PC-9 (cell line): ENCODE measurements around the gene HNRNPUL2. TPM values are rescaled to one million over a fixed set of nuclear protein-coding genes. Genes with fewer than 3 reads are reported as not detected.

Experiments
- BruUV-seq: library from RNA; stranded (reverse); fragments of 400-500 nt; replicated peaks from 2 replicates; lab custom pipeline; 2021; lab: Mats Ljungman, UMichigan
- CTCF ChIA-PET: fragments of 300-600 bp; sonication (Branson Sonifier 250); formaldehyde crosslinking; loops from one replicate; lab custom pipeline; 2022; ENCODE audit warnings: antibody characterized with exemption; lab: Charles Lee
- POLR2A ChIA-PET: fragments of 300-600 bp; sonication (Branson Sonifier 250); formaldehyde crosslinking; loops from one replicate; lab custom pipeline; 2022; ENCODE audit warnings: antibody characterized with exemption; ENCODE audit not compliant: unreplicated experiment; lab: Charles Lee
- DNase-seq, 2 experiments: peaks; one replicate each; pipeline versions ENCODE4 v3.0.0 to v3.0.0-alpha.2; 2015 to 2022; ENCODE audit warnings: mixed read lengths in 1 of 2
- H2AFZ ChIP-seq: fragments of 200-600 bp; sonication (generic); 2 replicates; pipeline ENCODE4 v1.8.1; 2017; ENCODE audit warnings: antibody characterized with exemption
- H3F3A ChIP-seq: fragments of 200-600 bp; sonication (generic); 2 replicates; pipeline ENCODE4 v1.8.1; 2017; ENCODE audit warnings: antibody characterized with exemption, mild to moderate bottlenecking, low read depth; ENCODE audit not compliant: insufficient read depth
- H3K27ac ChIP-seq: fragments of 200-600 bp; sonication (generic); 2 replicates; pipeline ENCODE4 v1.6.1; 2016; ENCODE audit warnings: mixed run types
- H3K27me3 ChIP-seq: fragments of 200-600 bp; sonication (generic); 2 replicates; pipeline ENCODE4 v1.6.1; 2016; ENCODE audit warnings: low read depth, mixed run types; ENCODE audit not compliant: insufficient read depth
- H3K36me3 ChIP-seq: fragments of 200-600 bp; sonication (generic); 2 replicates; pipeline ENCODE4 v1.6.1; 2016; ENCODE audit warnings: low read depth, mixed run types
- H3K4me1 ChIP-seq: fragments of 200-600 bp; sonication (generic); replicated peaks from 2 replicates; pipeline ENCODE4 v1.6.1; 2016; ENCODE audit warnings: mixed run types; ENCODE audit not compliant: insufficient read depth
- H3K4me2 ChIP-seq: fragments of 200-600 bp; sonication (generic); 2 replicates; pipeline ENCODE4 v1.6.1; 2017; ENCODE audit warnings: mixed run types
- H3K4me3 ChIP-seq: fragments of 200-600 bp; sonication (generic); 2 replicates; pipeline ENCODE4 v1.6.1; 2016; ENCODE audit warnings: mixed run types
- H3K79me2 ChIP-seq: fragments of 200-600 bp; sonication (generic); 2 replicates; pipeline ENCODE4 v1.6.1; 2017; ENCODE audit warnings: low read depth, mixed run types
- H3K9me2 ChIP-seq: fragments of 200-600 bp; sonication (generic); 2 replicates; pipeline ENCODE4 v1.8.1; 2017; ENCODE audit warnings: mild to moderate bottlenecking; ENCODE audit not compliant: insufficient read depth
- H3K9me3 ChIP-seq: fragments of 200-600 bp; sonication (generic); 2 replicates; pipeline ENCODE4 v1.8.1; 2016; ENCODE audit warnings: low read depth; ENCODE audit not compliant: insufficient read depth
- H4K20me1 ChIP-seq: fragments of 200-600 bp; sonication (generic); 2 replicates; pipeline ENCODE4 v1.8.1; 2017; ENCODE audit not compliant: insufficient read depth
- EZH2 ChIP-seq: fragments of 200-600 bp; sonication (generic); IDR thresholded peaks from 2 replicates; pipeline ENCODE4 v1.8.0; 2017; ENCODE audit warnings: antibody characterized with exemption, low read depth
- intact Hi-C: fragments of 100-400 bp; cut with micrococcal nuclease; formaldehyde crosslinking; loops from one replicate; pipeline ENCODE4 v1.10.0; 2022; ENCODE audit not compliant: unreplicated experiment
- total RNA-seq: library from RNA; stranded (reverse); gene quantifications from 2 replicates; pipeline ENCODE4 v1.2.3, GENCODE V29; 2021
- TF ChIP-seq, protein P1 (sequence below): fragments of 200-600 bp; sonication (generic); conservative IDR thresholded peaks from 2 replicates; pipeline ENCODE4 v1.6.1; 2017; ENCODE audit warnings: mixed run types, antibody characterized with exemption, mild to moderate bottlenecking, moderate library complexity

HNRNPUL2 gene
- total RNA-seq, 1 experiment from 2014 or later: 76.9 TPM

DNA sequence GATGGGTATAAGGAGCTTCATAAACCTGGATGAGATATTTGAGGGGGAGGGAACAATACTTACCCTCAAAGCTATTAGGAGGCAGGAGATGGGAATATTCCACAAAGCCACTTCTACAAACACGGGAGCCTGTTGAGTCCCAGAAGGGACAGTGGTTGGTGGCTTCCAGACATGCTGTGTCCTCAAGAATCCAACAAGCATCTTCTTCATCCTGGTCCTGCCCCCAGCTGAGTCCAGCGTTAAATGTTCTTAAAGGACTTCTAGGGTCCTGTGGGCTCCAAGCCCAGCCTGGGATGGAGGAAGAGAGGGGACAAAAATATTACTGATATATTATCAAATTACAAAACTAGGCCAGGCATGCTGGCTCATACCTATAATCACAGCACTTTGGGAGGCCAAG is 59.8 kb downstream of the HNRNPUL2 start:
- peak overlapping the region; percentile 98 for H3K4me2 ChIP-seq
- H3K36me3 ChIP-seq: peaks cover 24% of the 10 kb centered on the region
- intact Hi-C loops: loop anchor here (5.0 kb wide), 3 partner anchors 45 to 125 kb away; partner anchors contain the start of genes B3GAT3 and TUT1
- no peak for TF ChIP-seq EZH2
- TF ChIP-seq, protein P1, sequence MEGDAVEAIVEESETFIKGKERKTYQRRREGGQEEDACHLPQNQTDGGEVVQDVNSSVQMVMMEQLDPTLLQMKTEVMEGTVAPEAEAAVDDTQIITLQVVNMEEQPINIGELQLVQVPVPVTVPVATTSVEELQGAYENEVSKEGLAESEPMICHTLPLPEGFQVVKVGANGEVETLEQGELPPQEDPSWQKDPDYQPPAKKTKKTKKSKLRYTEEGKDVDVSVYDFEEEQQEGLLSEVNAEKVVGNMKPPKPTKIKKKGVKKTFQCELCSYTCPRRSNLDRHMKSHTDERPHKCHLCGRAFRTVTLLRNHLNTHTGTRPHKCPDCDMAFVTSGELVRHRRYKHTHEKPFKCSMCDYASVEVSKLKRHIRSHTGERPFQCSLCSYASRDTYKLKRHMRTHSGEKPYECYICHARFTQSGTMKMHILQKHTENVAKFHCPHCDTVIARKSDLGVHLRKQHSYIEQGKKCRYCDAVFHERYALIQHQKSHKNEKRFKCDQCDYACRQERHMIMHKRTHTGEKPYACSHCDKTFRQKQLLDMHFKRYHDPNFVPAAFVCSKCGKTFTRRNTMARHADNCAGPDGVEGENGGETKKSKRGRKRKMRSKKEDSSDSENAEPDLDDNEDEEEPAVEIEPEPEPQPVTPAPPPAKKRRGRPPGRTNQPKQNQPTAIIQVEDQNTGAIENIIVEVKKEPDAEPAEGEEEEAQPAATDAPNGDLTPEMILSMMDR: no peak
- peaks cover 83% of the 10 kb centered on the region for H3F3A ChIP-seq
- H4K20me1 ChIP-seq: no peaks in the 10 kb centered on the region; the same call in none of the 2 replicates
- CTCF ChIA-PET: no interaction called here
- peak overlapping the region; percentile 72 for H3K27ac ChIP-seq
- H3K79me2 ChIP-seq: peaks cover 80% of the 10 kb centered on the region
- peak overlapping the region; percentile 88; the same call in 1 of the 2 replicates for H3K4me3 ChIP-seq
- DNase-seq: no peak
- no TSS peak for BruUV-seq
- no peaks in the 10 kb centered on the region for H3K9me3 ChIP-seq
- POLR2A ChIA-PET: interaction anchor here (0.5 to 0.7 kb wide), 6 partner anchors 14 to 249 kb away, joined by 3 to 8 read pairs (median 4); partner anchors contain the start of genes INTS5 and SCGB1A1
- H3K4me1 ChIP-seq: peaks cover 41% of the 10 kb centered on the region
- no peak overlapping the region for H2AFZ ChIP-seq
- no peaks in the 10 kb centered on the region for H3K9me2 ChIP-seq
- H3K27me3 ChIP-seq: no peaks in the 10 kb centered on the region

GRCh38 chr11:62666259-62666926 is 60.9 kb downstream of the HNRNPUL2 start:
- no peaks in the 10 kb centered on the region for H3K9me3 ChIP-seq
- peaks cover 24% of the 10 kb centered on the region for H3K36me3 ChIP-seq
- peaks cover 41% of the 10 kb centered on the region for H3K4me1 ChIP-seq
- no TSS peak for BruUV-seq
- intact Hi-C loops: loop anchor here (5.0 kb wide), 3 partner anchors 44 to 124 kb away; partner anchors contain the start of genes B3GAT3 and TUT1
- TF ChIP-seq, protein P1: no peak
- H3K27ac ChIP-seq: peak overlapping the region; percentile 72
- H3K79me2 ChIP-seq: peaks cover 72% of the 10 kb centered on the region
- H3K9me2 ChIP-seq: no peaks in the 10 kb centered on the region
- peak overlapping the region; percentile 98 for H3K4me2 ChIP-seq
- ChIA-PET POLR2A (interaction anchor here (0.6 to 0.7 kb wide), 2 partner anchors 63 to 1023 kb away, joined by 3 to 7 read pairs; no protein-coding TSS in a partner anchor), CTCF (no interaction called here)
- H3F3A ChIP-seq: peaks cover 85% of the 10 kb centered on the region
- peak overlapping the region; percentile 88 for H3K4me3 ChIP-seq
- H4K20me1 ChIP-seq: no peaks in the 10 kb centered on the region; the same call in none of the 2 replicates
- no peak overlapping the region for H2AFZ ChIP-seq
- H3K27me3 ChIP-seq: no peaks in the 10 kb centered on the region
- peak in 1 of 2 experiments; percentile 36 for DNase-seq

DNA sequence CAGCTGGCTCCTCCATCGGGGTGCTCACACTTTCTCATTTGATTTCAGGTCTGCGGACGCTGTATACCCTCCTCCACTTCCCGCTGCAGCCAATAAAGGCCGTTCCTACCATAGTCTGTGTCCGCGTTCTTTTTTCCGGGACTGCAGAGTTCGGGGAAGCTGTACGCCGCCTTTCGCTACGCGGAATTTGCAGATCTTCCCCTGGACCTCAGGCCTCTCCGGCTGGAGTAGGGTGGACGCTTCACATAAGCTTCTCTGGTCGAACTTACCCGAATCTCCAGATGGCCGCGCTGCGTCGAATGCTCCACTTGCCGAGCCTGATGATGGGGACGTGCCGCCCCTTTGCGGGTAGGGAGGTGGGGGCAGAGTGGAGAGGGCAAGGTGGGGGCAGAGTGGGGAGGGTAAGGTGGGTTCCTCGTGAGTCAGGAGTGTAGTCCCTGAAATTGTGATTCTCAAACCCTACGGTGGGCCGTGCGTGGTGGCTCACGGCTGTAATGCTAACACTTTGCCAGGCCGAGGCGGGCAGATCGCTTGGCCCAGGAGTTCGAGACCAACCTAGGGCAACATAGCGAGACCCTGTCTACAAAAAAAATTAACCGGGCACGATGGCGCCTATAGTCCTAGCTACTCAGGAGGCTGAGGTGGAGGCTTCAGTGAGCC is 61.5 kb downstream of the HNRNPUL2 start:
- Histone ChIP-seq H3K9me3 (no peaks in the 10 kb centered on the region), H3K4me3 (peak overlapping the region; percentile 88), H3K4me2 (peak overlapping the region; percentile 98), H4K20me1 (no peaks in the 10 kb centered on the region; the same call in none of the 2 replicates), H3K27ac (peak overlapping the region; percentile 72), H3K27me3 (no peaks in the 10 kb centered on the region), H3K9me2 (no peaks in the 10 kb centered on the region), H3K36me3 (peaks cover 24% of the 10 kb centered on the region), H3K4me1 (peaks cover 38% of the 10 kb centered on the region), H2AFZ (no peak overlapping the region), H3F3A (peaks cover 83% of the 10 kb centered on the region), H3K79me2 (peaks cover 66% of the 10 kb centered on the region)
- DNase-seq: peak; percentile 42 to 46
- CTCF ChIA-PET: interaction anchor here (0.6 to 1.1 kb wide), 3 partner anchors 12 to 81 kb away, joined by 3 to 7 read pairs (median 4); no protein-coding TSS in a partner anchor
- intact Hi-C loops: loop anchor here (5.0 kb wide), 3 partner anchors 43 to 123 kb away; partner anchors contain the start of genes B3GAT3 and TUT1
- POLR2A ChIA-PET: interaction anchor here (0.6 to 2.0 kb wide), 31 partner anchors 8 to 1723 kb away, joined by 3 to 55 read pairs (median 8); partner anchors contain the start of genes B3GAT3, EEF1G, HNRNPUL2 and INTS5
- BruUV-seq: no TSS peak
- TF ChIP-seq, protein P1: no peak
- no peak for TF ChIP-seq EZH2
